ENCODE measurements around the gene SLC41A3.

DNA sequence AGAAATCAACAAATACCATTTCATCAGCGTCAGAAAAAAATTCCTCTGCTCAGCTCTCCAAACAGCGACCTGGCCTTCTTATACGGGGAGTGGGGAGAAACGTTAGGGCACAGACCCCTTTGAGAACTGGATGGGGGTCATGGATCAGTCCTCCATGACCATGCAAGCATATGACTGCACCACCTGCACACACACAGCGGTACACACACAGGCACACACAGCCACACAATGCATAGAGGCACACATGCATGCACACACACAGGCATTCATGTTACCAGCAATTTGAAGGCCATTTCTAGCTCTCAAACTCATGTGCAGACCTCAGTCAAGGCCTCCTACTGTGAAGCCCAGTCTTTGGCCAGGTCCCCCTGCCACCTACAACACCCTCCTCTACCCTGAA lies 50.2 kb downstream of the SLC41A3 start:
- TF ChIP-seq, protein P1, sequence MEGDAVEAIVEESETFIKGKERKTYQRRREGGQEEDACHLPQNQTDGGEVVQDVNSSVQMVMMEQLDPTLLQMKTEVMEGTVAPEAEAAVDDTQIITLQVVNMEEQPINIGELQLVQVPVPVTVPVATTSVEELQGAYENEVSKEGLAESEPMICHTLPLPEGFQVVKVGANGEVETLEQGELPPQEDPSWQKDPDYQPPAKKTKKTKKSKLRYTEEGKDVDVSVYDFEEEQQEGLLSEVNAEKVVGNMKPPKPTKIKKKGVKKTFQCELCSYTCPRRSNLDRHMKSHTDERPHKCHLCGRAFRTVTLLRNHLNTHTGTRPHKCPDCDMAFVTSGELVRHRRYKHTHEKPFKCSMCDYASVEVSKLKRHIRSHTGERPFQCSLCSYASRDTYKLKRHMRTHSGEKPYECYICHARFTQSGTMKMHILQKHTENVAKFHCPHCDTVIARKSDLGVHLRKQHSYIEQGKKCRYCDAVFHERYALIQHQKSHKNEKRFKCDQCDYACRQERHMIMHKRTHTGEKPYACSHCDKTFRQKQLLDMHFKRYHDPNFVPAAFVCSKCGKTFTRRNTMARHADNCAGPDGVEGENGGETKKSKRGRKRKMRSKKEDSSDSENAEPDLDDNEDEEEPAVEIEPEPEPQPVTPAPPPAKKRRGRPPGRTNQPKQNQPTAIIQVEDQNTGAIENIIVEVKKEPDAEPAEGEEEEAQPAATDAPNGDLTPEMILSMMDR (tag by site-specific recombination; IDR thresholded peaks at IDR 0.05) = no peak
- TF ChIP-seq ZNF785 (tag by site-specific recombination; IDR thresholded peaks at IDR 0.05) (no peak), ZNF132 (tag by site-specific recombination; IDR thresholded peaks at IDR 0.05; ENCODE audit: borderline replicate concordance) (no peak), ZFP41 (tag by site-specific recombination; IDR thresholded peaks at IDR 0.05; ENCODE audit: borderline replicate concordance) (no peak), ZNF658 (tag by site-specific recombination; IDR thresholded peaks at IDR 0.05) (no peak), ZNF10 (tag by site-specific recombination; IDR thresholded peaks at IDR 0.05) (no peak), ZNF274 (IDR thresholded peaks at IDR 0.05; ENCODE audit: low read length) (no peak), ZNF274 (tag by site-specific recombination; IDR thresholded peaks at IDR 0.05; ENCODE audit: borderline replicate concordance) (no peak), ZNF350 (tag by site-specific recombination; IDR thresholded peaks at IDR 0.05) (no peak), ZNF354C (tag by site-specific recombination; IDR thresholded peaks at IDR 0.05; ENCODE audit: borderline replicate concordance, low read depth) (no peak)
- TF ChIP-seq, protein P2, sequence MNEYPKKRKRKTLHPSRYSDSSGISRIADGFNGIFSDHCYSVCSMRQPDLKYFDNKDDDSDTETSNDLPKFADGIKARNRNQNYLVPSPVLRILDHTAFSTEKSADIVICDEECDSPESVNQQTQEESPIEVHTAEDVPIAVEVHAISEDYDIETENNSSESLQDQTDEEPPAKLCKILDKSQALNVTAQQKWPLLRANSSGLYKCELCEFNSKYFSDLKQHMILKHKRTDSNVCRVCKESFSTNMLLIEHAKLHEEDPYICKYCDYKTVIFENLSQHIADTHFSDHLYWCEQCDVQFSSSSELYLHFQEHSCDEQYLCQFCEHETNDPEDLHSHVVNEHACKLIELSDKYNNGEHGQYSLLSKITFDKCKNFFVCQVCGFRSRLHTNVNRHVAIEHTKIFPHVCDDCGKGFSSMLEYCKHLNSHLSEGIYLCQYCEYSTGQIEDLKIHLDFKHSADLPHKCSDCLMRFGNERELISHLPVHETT (tag by site-specific recombination; IDR thresholded peaks at IDR 0.05) = no peak
- TF ChIP-seq, protein P3, sequence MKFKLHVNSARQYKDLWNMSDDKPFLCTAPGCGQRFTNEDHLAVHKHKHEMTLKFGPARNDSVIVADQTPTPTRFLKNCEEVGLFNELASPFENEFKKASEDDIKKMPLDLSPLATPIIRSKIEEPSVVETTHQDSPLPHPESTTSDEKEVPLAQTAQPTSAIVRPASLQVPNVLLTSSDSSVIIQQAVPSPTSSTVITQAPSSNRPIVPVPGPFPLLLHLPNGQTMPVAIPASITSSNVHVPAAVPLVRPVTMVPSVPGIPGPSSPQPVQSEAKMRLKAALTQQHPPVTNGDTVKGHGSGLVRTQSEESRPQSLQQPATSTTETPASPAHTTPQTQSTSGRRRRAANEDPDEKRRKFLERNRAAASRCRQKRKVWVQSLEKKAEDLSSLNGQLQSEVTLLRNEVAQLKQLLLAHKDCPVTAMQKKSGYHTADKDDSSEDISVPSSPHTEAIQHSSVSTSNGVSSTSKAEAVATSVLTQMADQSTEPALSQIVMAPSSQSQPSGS (tag by site-specific recombination; IDR thresholded peaks at IDR 0.05; ENCODE audit: low read depth) = no peak

All from HEK293 (cell line).